CD14-positive monocyte (primary cell): ENCODE measurements around the gene COQ2. TPM values are rescaled to one million over a fixed set of nuclear protein-coding genes. Genes with fewer than 3 reads are reported as not detected.
A peak's percentile ranks its signal among the peaks of the same experiment; 100 is the strongest.

Experiments used
- DNase-seq, 3 donors: peaks; one replicate each; pipeline ENCODE4 v3.0.0-alpha.2; 2011 to 2022
- H2AFZ ChIP-seq: 2 replicates; pipeline ENCODE4 v1.6.0; 2012; ENCODE audit warnings: mild to moderate bottlenecking, low read depth, low read length, inconsistent platforms; ENCODE audit not compliant: insufficient read depth, poor library complexity, severe bottlenecking
- H3K27ac ChIP-seq, 2 donors: 1 replicate in 1 of 2; 2 replicates in 1 of 2; pipeline ENCODE4 v1.5.1; 2012 to 2013; ENCODE audit warnings: low read length in 2 of 2, control low read depth in 1 of 2, inconsistent platforms in 1 of 2, low read depth in 1 of 2, mild to moderate bottlenecking in 1 of 2
- H3K27me3 ChIP-seq, 2 donors: one replicate each; pipeline versions ENCODE4 v1.6.0 to v1.6.1; 2011 to 2013; ENCODE audit warnings: low read length in 2 of 2; ENCODE audit not compliant: control insufficient read depth in 2 of 2, insufficient read depth in 2 of 2
- H3K36me3 ChIP-seq, 2 donors: replicated peaks in 1 of 2; 1 replicate in 1 of 2; 2 replicates in 1 of 2; pipeline versions ENCODE4 v1.5.1 to v1.6.1; 2012 to 2013; ENCODE audit warnings: low read length in 2 of 2, control low read depth in 1 of 2, inconsistent platforms in 1 of 2, mild to moderate bottlenecking in 1 of 2; ENCODE audit not compliant: insufficient read depth in 2 of 2, control insufficient read depth in 1 of 2
- H3K4me1 ChIP-seq, 2 donors: 1 replicate in 1 of 2; 2 replicates in 1 of 2; pipeline versions ENCODE4 v1.5.1 to v1.6.1; 2012 to 2013; ENCODE audit warnings: low read length in 2 of 2, control low read depth in 1 of 2, inconsistent platforms in 1 of 2, mild to moderate bottlenecking in 1 of 2, moderate library complexity in 1 of 2; ENCODE audit not compliant: insufficient read depth in 2 of 2, control insufficient read depth in 1 of 2
- H3K4me2 ChIP-seq: replicated peaks from 2 replicates; pipeline ENCODE3; 2012; ENCODE audit warnings: low read length, moderate library complexity, mild to moderate bottlenecking; ENCODE audit not compliant: poor library complexity, severe bottlenecking; ENCODE audit errors: extremely low read depth
- H3K4me3 ChIP-seq, 3 experiments: fragments of 200-600 bp in 1 of 3; sonication (generic) in 1 of 3; replicated peaks in 1 of 3; 1 replicate in 2 of 3; 2 replicates in 1 of 3; pipeline ENCODE4 v1.5.1; 2011 to 2013; ENCODE audit warnings: low read length in 3 of 3, mild to moderate bottlenecking in 3 of 3, control low read depth in 2 of 3, low read depth in 2 of 3, inconsistent platforms in 1 of 3, moderate library complexity in 1 of 3
- H3K79me2 ChIP-seq: 2 replicates; pipeline ENCODE4 v1.6.0; 2012; ENCODE audit warnings: mild to moderate bottlenecking, control low read depth, inconsistent platforms, low read length, moderate library complexity; ENCODE audit not compliant: insufficient read depth
- H3K9ac ChIP-seq: 2 replicates; pipeline ENCODE4 v1.6.0; 2017; ENCODE audit warnings: low read length, mild to moderate bottlenecking; ENCODE audit not compliant: insufficient read depth, poor library complexity, severe bottlenecking
- H3K9me3 ChIP-seq, 2 donors: replicated peaks in 1 of 2; 1 replicate in 1 of 2; 2 replicates in 1 of 2; pipeline versions ENCODE4 v1.5.1 to v1.6.1; 2012 to 2013; ENCODE audit warnings: low read length in 2 of 2, control low read depth in 1 of 2; ENCODE audit not compliant: control insufficient read depth in 1 of 2, insufficient read depth in 1 of 2
- H4K20me1 ChIP-seq: 2 replicates; pipeline ENCODE4 v1.6.0; 2012; ENCODE audit warnings: mild to moderate bottlenecking, low read length, control low read depth, moderate library complexity; ENCODE audit not compliant: insufficient read depth
- H3K27ac Mint-ChIP-seq, 7 donors: one replicate each; pipeline ENCODE4 v1.8.0; 2020; ENCODE audit warnings: mild to moderate bottlenecking in 7 of 7, mixed read lengths in 7 of 7, moderate library complexity in 6 of 7, inconsistent platforms in 2 of 7
- H3K27me3 Mint-ChIP-seq, 3 donors: one replicate each; pipeline ENCODE4 v1.8.0; 2021 to 2022; ENCODE audit warnings: low read depth in 3 of 3, mild to moderate bottlenecking in 3 of 3, mixed read lengths in 3 of 3, moderate library complexity in 3 of 3, inconsistent platforms in 1 of 3
- H3K36me3 Mint-ChIP-seq, 2 donors: one replicate each; pipeline ENCODE4 v1.8.0; 2020; ENCODE audit warnings: mixed read lengths in 2 of 2, inconsistent platforms in 1 of 2, mild to moderate bottlenecking in 1 of 2
- H3K4me1 Mint-ChIP-seq: one replicate; pipeline ENCODE4 v1.8.0; 2020; ENCODE audit warnings: mild to moderate bottlenecking, mixed read lengths
- H3K4me3 Mint-ChIP-seq, 2 donors: one replicate each; pipeline ENCODE4 v1.8.0; 2020; ENCODE audit warnings: mild to moderate bottlenecking in 2 of 2, mixed read lengths in 2 of 2, moderate library complexity in 1 of 2
- H3K9me3 Mint-ChIP-seq, 7 donors: one replicate each; pipeline ENCODE4 v1.8.0; 2020 to 2022; ENCODE audit warnings: mixed read lengths in 7 of 7, mild to moderate bottlenecking in 6 of 7, moderate library complexity in 6 of 7, inconsistent platforms in 2 of 7
- CTCF ChIP-seq: fragments of 200-600 bp; IDR thresholded peaks from one replicate; pipeline ENCODE4 v1.8.0; 2022; ENCODE audit warnings: antibody characterized with exemption, mild to moderate bottlenecking
- WGBS: methylation state at CpG from one replicate; pipeline ENCODE4 v1.1.5; 2013; ENCODE audit warnings: missing lambda C conversion rate; ENCODE audit not compliant: insufficient coverage; 5-methylcytosine and 5-hydroxymethylcytosine counted together
- intact Hi-C, 2 donors: fragments of 100-400 bp; cut with micrococcal nuclease; formaldehyde crosslinking; loops; one replicate each; pipeline versions ENCODE4 v1.15.0 to v1.15.1; 2023
- polyA plus RNA-seq, 3 donors: library from polyadenylated mRNA; depleted of rRNA in 1 of 3; unstranded in 2 of 3; stranded (reverse) in 1 of 3; fragments of 300-500 nt in 2 of 3; fragments of >200 nt in 1 of 3; fragmentation: Illumina TruSeq in 2 of 3; gene quantifications; 1 replicate in 2 of 3; 2 replicates in 1 of 3; pipeline ENCODE4 v1.2.3, GENCODE V29; 2012 to 2021

COQ2 gene
- polyA plus RNA-seq, 3 donors = 14.7 to 48.6 (median 40.7) TPM

GRCh38 chr4:83248486-83248885 lies 36.1 kb downstream of the COQ2 start:
- Mint-ChIP-seq H3K4me3 (no peak overlapping the region), H3K27ac (no peak overlapping the region), H3K27me3 (peaks cover 0 to 2% (median 0%) of the 10 kb centered on the region in 3 donors), H3K9me3 (peaks cover 0 to 17% (median 9%) of the 10 kb centered on the region in 7 donors), H3K36me3 (peaks cover 12 to 22% of the 10 kb centered on the region in 2 donors), H3K4me1 (peaks cover 57% of the 10 kb centered on the region)
- H3K4me1 ChIP-seq = peaks cover 36 to 43% of the 10 kb centered on the region in 2 donors
- no peaks in the 10 kb centered on the region for H4K20me1 ChIP-seq
- H3K36me3 ChIP-seq = no peaks in the 10 kb centered on the region
- no peaks in the 10 kb centered on the region for H3K27me3 ChIP-seq
- peaks cover 5% of the 10 kb centered on the region for H3K79me2 ChIP-seq
- no peak overlapping the region for H3K9ac ChIP-seq
- TF ChIP-seq CTCF = no peak
- no peaks in the 10 kb centered on the region for H3K9me3 ChIP-seq
- H3K4me2 ChIP-seq = no peak overlapping the region
- no peak overlapping the region for H3K27ac ChIP-seq
- no peak overlapping the region for H2AFZ ChIP-seq
- 100% methylated on average over 3 of the region's 5 CpGs for WGBS
- intact Hi-C loops = no loop called here
- DNase-seq = no peak
- no peak overlapping the region for H3K4me3 ChIP-seq

DNA sequence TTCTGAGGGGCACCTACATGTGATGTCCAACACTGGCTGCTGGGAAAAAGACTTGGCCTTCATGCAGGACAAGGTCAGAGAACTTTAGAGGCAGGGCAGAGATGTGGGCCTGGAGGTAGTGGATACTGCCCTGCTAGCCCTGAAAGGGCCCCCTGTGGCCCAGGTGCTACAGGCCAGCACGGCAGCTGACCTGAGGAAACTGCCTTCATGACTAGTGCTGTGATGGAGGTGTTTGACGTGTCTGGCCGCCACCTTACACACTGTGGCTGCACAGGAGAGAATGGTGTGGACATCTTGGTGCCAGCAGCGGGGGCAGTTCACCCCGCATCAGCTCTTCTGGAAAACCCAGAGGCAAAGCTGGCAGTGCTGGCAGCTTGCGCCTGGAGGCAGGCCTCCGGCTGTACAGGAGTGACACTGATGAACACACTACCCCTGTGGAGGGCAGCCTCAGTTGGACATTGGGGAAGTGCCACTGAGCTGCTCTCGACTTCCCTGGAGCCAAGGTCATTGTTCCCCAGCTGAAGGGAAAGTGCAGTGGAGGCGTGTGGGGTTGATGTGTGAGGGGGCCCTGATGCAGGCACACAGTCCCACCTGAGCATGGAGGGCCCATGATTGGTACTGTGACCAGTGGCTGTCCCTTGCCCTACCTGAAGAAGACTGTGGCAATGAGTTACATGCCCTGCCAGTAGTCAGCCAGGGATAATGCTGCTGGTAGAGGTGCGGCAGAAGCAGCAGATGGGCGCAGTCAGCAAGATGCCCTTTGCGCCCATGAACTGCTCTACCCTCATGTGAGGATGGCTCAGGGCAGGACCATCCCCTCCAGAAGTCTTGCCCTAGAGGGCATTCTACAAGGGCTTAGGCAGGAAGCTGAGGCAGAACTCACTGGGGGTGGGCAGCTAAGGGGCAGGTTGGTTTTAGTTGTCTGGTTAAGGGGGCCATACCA lies 36.9 kb downstream of the COQ2 start:
- H3K27me3 Mint-ChIP-seq = peaks cover 0 to 2% (median 0%) of the 10 kb centered on the region in 3 donors
- H3K27ac Mint-ChIP-seq = no peak overlapping the region
- Histone ChIP-seq H3K27ac (peak overlapping the region in 1 of 2 donors; percentile 8), H2AFZ (no peak overlapping the region), H3K4me3 (no peak overlapping the region), H3K9me3 (no peaks in the 10 kb centered on the region), H3K4me2 (no peak overlapping the region), H4K20me1 (no peaks in the 10 kb centered on the region), H3K9ac (no peak overlapping the region), H3K4me1 (peaks cover 29 to 35% of the 10 kb centered on the region in 2 donors), H3K36me3 (no peaks in the 10 kb centered on the region), H3K79me2 (peaks cover 5% of the 10 kb centered on the region), H3K27me3 (no peaks in the 10 kb centered on the region)
- H3K9me3 Mint-ChIP-seq = peaks cover 0 to 20% (median 13%) of the 10 kb centered on the region in 7 donors
- WGBS = 79% methylated on average over 12 of the region's 12 CpGs
- no peak for TF ChIP-seq CTCF
- intact Hi-C loops = no loop called here
- no peak for DNase-seq
- no peak overlapping the region for H3K4me3 Mint-ChIP-seq
- H3K4me1 Mint-ChIP-seq = peaks cover 57% of the 10 kb centered on the region
- H3K36me3 Mint-ChIP-seq = peaks cover 15 to 28% of the 10 kb centered on the region in 2 donors
